Endodermal cell (in vitro differentiated cells): ENCODE results near the gene CCT3. TPM values are rescaled to one million over a fixed set of nuclear protein-coding genes. Genes with fewer than 3 reads are reported as not detected.
A peak's percentile ranks its signal among the peaks of the same experiment; 100 is the strongest.

ENCODE experiments used
- DNase-seq: peaks from one replicate; pipeline ENCODE4 v3.0.0-alpha.2; 2017
- H3K27ac ChIP-seq: 2 replicates; pipeline ENCODE4 v1.5.1; 2013; ENCODE audit warnings: mild to moderate bottlenecking, low read depth, low read length, moderate library complexity
- H3K27me3 ChIP-seq: 2 replicates; pipeline ENCODE4 v1.6.1; 2013; ENCODE audit warnings: mild to moderate bottlenecking, low read length, moderate library complexity; ENCODE audit not compliant: insufficient read depth, control insufficient read depth, poor library complexity, severe bottlenecking
- H3K36me3 ChIP-seq: 2 replicates; pipeline ENCODE4 v1.7.0; 2013; ENCODE audit warnings: mild to moderate bottlenecking, low read length, moderate library complexity; ENCODE audit not compliant: control insufficient read depth, insufficient read depth
- H3K4me1 ChIP-seq: one replicate; pipeline ENCODE4 v1.7.0; 2013; ENCODE audit warnings: low read length; ENCODE audit not compliant: control insufficient read depth, insufficient read depth
- H3K4me3 ChIP-seq: 2 replicates; pipeline ENCODE4 v1.5.1; 2013; ENCODE audit warnings: mild to moderate bottlenecking, low read length, moderate library complexity
- H3K9ac ChIP-seq: 2 replicates; pipeline ENCODE4 v1.6.1; 2013; ENCODE audit warnings: mild to moderate bottlenecking, low read length, moderate library complexity; ENCODE audit not compliant: poor library complexity, severe bottlenecking; ENCODE audit errors: extremely low read depth
- H3K9me3 ChIP-seq: 2 replicates; pipeline ENCODE4 v1.6.1; 2013; ENCODE audit warnings: mild to moderate bottlenecking, low read length, moderate library complexity; ENCODE audit not compliant: control insufficient read depth
- H3K27ac Mint-ChIP-seq: 2 replicates; pipeline ENCODE4 v1.8.0; 2020; ENCODE audit warnings: mixed read lengths
- H3K27me3 Mint-ChIP-seq: 2 replicates; pipeline ENCODE4 v1.8.0; 2021; ENCODE audit warnings: mild to moderate bottlenecking, mixed read lengths; ENCODE audit not compliant: insufficient read depth
- H3K36me3 Mint-ChIP-seq: 2 replicates; pipeline ENCODE4 v1.8.0; 2020; ENCODE audit warnings: low read depth, mixed read lengths
- H3K4me1 Mint-ChIP-seq: 2 replicates; pipeline ENCODE4 v1.8.0; 2020; ENCODE audit warnings: mixed read lengths
- H3K4me3 Mint-ChIP-seq: 2 replicates; pipeline ENCODE4 v1.8.0; 2020; ENCODE audit warnings: mild to moderate bottlenecking, moderate library complexity, mixed read lengths
- H3K9me3 Mint-ChIP-seq: 2 replicates; pipeline ENCODE4 v1.8.0; 2020; ENCODE audit warnings: mild to moderate bottlenecking, mixed read lengths
- WGBS, 2 experiments: methylation state at CpG; one replicate each; pipeline versions ENCODE4 v1.1.5 to v1.1.7; 2013; ENCODE audit warnings: missing lambda C conversion rate in 2 of 2, mixed read lengths in 1 of 2; ENCODE audit not compliant: insufficient coverage in 1 of 2, insufficient read length in 1 of 2; 5-methylcytosine and 5-hydroxymethylcytosine counted together
- total RNA-seq, 2 donors: library from RNA; stranded (reverse); fragmentation: NEBNext Ultra II Directional in 1 of 2; extraction: Animal tissue kit (Norgen Biotek cat#: 25700) in 1 of 2; gene quantifications; 2 replicates in 1 of 2; 3 replicates in 1 of 2; pipeline ENCODE4 v1.2.1, GENCODE V29; 2021
- TF ChIP-seq, protein P1 (sequence below): fragments of 200-600 bp; sonication (generic); conservative IDR thresholded peaks from 2 replicates; pipeline ENCODE4 v1.5.0; 2021; ENCODE audit warnings: antibody characterized with exemption, mild to moderate bottlenecking

CCT3 gene
- total RNA-seq, 2 donors from 2014 or later = 323 to 351 TPM

DNA sequence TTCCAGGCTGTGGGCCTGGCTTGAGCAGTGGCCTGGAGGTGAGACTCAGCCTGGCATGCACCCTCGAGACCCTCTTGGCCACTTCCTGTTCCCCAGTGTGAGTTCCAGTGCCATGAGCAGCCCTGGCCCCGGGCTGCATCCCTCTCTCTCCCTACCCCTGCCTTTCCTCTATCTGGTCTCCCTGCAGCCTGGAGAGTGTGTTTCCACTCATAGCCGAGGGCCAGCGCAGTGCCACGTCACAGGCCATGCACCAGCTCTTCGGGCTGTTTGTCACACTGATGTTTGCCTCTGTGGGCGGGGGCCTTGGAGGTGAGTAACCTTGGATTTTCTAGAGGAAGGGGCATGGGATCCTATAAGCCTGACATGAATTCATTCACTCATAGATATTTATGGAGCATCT is 44.5 kb upstream of the CCT3 start:
- no peak overlapping the region for H3K4me3 ChIP-seq
- peaks cover 19% of the 10 kb centered on the region for H3K27me3 ChIP-seq
- H3K36me3 ChIP-seq = no peaks in the 10 kb centered on the region
- Mint-ChIP-seq H3K4me1 (peaks cover under 1% of the 10 kb centered on the region), H3K27me3 (peaks cover 35% of the 10 kb centered on the region), H3K4me3 (no peak overlapping the region), H3K27ac (no peak overlapping the region), H3K9me3 (no peaks in the 10 kb centered on the region), H3K36me3 (no peaks in the 10 kb centered on the region)
- H3K9ac ChIP-seq = no peak overlapping the region
- TF ChIP-seq, protein P1, sequence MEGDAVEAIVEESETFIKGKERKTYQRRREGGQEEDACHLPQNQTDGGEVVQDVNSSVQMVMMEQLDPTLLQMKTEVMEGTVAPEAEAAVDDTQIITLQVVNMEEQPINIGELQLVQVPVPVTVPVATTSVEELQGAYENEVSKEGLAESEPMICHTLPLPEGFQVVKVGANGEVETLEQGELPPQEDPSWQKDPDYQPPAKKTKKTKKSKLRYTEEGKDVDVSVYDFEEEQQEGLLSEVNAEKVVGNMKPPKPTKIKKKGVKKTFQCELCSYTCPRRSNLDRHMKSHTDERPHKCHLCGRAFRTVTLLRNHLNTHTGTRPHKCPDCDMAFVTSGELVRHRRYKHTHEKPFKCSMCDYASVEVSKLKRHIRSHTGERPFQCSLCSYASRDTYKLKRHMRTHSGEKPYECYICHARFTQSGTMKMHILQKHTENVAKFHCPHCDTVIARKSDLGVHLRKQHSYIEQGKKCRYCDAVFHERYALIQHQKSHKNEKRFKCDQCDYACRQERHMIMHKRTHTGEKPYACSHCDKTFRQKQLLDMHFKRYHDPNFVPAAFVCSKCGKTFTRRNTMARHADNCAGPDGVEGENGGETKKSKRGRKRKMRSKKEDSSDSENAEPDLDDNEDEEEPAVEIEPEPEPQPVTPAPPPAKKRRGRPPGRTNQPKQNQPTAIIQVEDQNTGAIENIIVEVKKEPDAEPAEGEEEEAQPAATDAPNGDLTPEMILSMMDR = no peak
- no peaks in the 10 kb centered on the region for H3K4me1 ChIP-seq
- no peaks in the 10 kb centered on the region for H3K9me3 ChIP-seq
- no peak overlapping the region for H3K27ac ChIP-seq
- no peak for DNase-seq
- 62 to 75% methylated on average over 4 to 7 of the region's 7 CpGs for WGBS, 2 experiments

DNA sequence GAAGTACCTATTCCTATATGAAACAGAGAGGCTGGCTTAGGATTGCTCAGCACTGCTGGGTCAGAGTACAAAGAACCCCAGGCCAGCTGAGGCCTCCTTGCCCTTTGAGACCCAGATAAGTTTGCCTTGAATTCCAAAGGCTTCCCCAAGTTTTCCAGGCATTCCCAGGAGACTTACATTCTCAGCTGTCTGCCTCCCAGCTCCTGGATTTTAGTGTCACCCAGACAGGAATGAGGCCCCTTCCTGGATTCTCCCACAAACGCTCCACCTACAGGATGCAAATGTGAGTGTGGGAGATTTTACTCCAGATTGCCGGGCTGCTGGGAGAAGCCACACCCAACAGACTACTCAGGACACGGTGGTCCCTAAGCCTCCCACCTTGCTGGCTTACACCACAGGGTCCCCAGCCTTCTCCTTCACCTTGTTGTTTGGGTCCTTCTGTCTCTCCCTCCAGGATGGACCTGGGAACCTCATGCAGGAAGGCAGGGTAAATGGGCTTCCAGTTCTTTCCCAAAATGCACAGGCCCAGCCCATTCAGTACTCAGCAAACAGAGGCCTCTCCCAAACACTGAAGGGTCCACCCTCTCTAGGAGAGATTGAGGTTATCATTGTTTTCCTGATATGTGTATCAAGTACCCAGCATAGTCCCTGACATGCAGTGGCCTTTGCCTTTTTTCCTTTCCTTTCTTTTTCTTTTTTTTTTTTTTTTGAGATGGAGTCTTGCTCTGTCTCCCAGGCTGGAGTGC is 41.5 kb upstream of the CCT3 start:
- WGBS, 2 experiments = 28 to 57% methylated on average over 2 of the region's 3 CpGs
- no peaks in the 10 kb centered on the region for H3K9me3 Mint-ChIP-seq
- H3K9me3 ChIP-seq = no peaks in the 10 kb centered on the region
- H3K4me3 Mint-ChIP-seq = no peak overlapping the region
- H3K27me3 ChIP-seq = no peaks in the 10 kb centered on the region
- H3K9ac ChIP-seq = no peak overlapping the region
- H3K27ac ChIP-seq = no peak overlapping the region
- no peak overlapping the region for H3K27ac Mint-ChIP-seq
- no peak overlapping the region for H3K4me3 ChIP-seq
- H3K4me1 Mint-ChIP-seq = no peaks in the 10 kb centered on the region
- H3K4me1 ChIP-seq = no peaks in the 10 kb centered on the region
- H3K36me3 Mint-ChIP-seq = no peaks in the 10 kb centered on the region
- H3K36me3 ChIP-seq = no peaks in the 10 kb centered on the region
- peaks cover 13% of the 10 kb centered on the region for H3K27me3 Mint-ChIP-seq
- DNase-seq = peak; percentile 77
- TF ChIP-seq, protein P1 = peak; percentile 39

DNA sequence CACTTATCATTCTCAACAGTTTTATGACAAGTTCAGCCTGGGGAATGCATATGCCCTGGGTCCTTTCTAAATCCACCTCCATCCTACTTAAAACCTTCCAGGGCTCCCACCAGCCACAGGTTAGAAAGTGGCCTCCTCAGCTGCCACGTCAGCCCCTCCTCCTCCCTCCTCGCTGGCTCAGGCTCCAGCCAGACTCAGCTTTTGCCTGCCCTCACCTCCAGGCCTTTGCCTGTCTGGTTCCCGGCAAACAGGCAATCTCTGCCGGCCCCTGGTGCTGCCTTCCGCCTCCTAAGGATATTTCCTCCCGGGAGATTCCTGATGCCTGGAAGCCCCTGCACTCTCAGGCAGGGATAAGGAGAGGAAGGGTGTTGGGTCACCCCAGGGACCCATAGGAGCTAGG is 40.5 kb upstream of the CCT3 start:
- H3K9me3 Mint-ChIP-seq = no peaks in the 10 kb centered on the region
- no peak overlapping the region for H3K9ac ChIP-seq
- WGBS, 2 experiments = 83 to 100% methylated on average over 2 to 6 of the region's 6 CpGs
- no peaks in the 10 kb centered on the region for H3K36me3 ChIP-seq
- no peak overlapping the region for H3K4me3 ChIP-seq
- H3K27me3 ChIP-seq = no peaks in the 10 kb centered on the region
- no peaks in the 10 kb centered on the region for H3K36me3 Mint-ChIP-seq
- peaks cover 13% of the 10 kb centered on the region for H3K27me3 Mint-ChIP-seq
- H3K4me1 ChIP-seq = no peaks in the 10 kb centered on the region
- H3K4me3 Mint-ChIP-seq = no peak overlapping the region
- DNase-seq = no peak
- no peak overlapping the region for H3K27ac ChIP-seq
- H3K27ac Mint-ChIP-seq = no peak overlapping the region
- TF ChIP-seq, protein P1 = no peak
- H3K9me3 ChIP-seq = no peaks in the 10 kb centered on the region
- H3K4me1 Mint-ChIP-seq = no peaks in the 10 kb centered on the region
